Stimulated activated CD8-positive, alpha-beta memory T cell treated with anti-CD3 and anti-CD28 coated beads, Interleukin-7, amount 100 ng/mL, for 1 hour (primary cell): ENCODE measurements around the gene NDUFB7.
"Not testable (repeated sequence)": the region's sequence is repeated elsewhere in the genome, so short reads cannot be mapped to it uniquely, and the experiment has no call there.

ENCODE experiments used
- DNase-seq, 2 donors: peaks; one replicate each; pipeline ENCODE4 v3.0.0-alpha.2; 2020; ENCODE audit warnings: low read depth in 2 of 2

The NDUFB7 gene

GRCh38 chr19:14570864-14571527 lies 870 bp downstream of the NDUFB7 start:
- DNase-seq: no peak

- DNase-seq: no peak
Measured at GRCh38 chr19:14567079-14567478, 4.8 kb downstream of the NDUFB7 start.

GRCh38 chr19:14566712-14567077 lies 5.2 kb downstream of the NDUFB7 start:
- DNase-seq: no peak

GRCh38 chr19:14565765-14566711 lies 5.8 kb downstream of the NDUFB7 start:
- no peak for DNase-seq

- DNase-seq: no peak
Measured at GRCh38 chr19:14565298-14565679, 6.6 kb downstream of the NDUFB7 start.

GRCh38 chr19:14564652-14565297 lies 7.1 kb downstream of the NDUFB7 start:
- DNase-seq: not testable (repeated sequence)

GRCh38 chr19:14563989-14564651 lies 7.7 kb downstream of the NDUFB7 start:
- DNase-seq: peak in 1 of 2 donors; percentile 5

- no peak for DNase-seq
Measured at GRCh38 chr19:14563590-14563926, 8.3 kb downstream of the NDUFB7 start.

- no peak for DNase-seq
Measured at GRCh38 chr19:14562660-14563589, 8.9 kb downstream of the NDUFB7 start.

GRCh38 chr19:14561847-14562351 lies 10.0 kb downstream of the NDUFB7 start:
- DNase-seq: no peak

GRCh38 chr19:14561249-14561648 lies 10.6 kb downstream of the NDUFB7 start:
- DNase-seq: no peak

- no peak for DNase-seq
Measured at GRCh38 chr19:14560776-14561108, 11.1 kb downstream of the NDUFB7 start.

- DNase-seq: no peak
Measured at GRCh38 chr19:14559916-14560775, 11.7 kb downstream of the NDUFB7 start.

GRCh38 chr19:14558370-14559066 lies 13.3 kb downstream of the NDUFB7 start:
- DNase-seq: no peak

GRCh38 chr19:14556662-14557188 lies 15.1 kb downstream of the NDUFB7 start:
- peak; percentile 49 to 51 for DNase-seq

GRCh38 chr19:14555918-14556661 lies 15.8 kb downstream of the NDUFB7 start:
- DNase-seq: no peak

- no peak for DNase-seq
Measured at GRCh38 chr19:14554382-14554812, 17.5 kb downstream of the NDUFB7 start.

GRCh38 chr19:14553939-14554243 lies 18.0 kb downstream of the NDUFB7 start:
- DNase-seq: no peak
